HG03045 (cell line): ENCODE results near the gene MTHFSD.
A peak's percentile ranks its signal among the peaks of the same experiment; 100 is the strongest.

Source experiments
- ATAC-seq: cut with Tn5 transposase; IDR thresholded peaks from one replicate; pipeline ENCODE4 v1.9.1; 2021; ENCODE audit warnings: mild to moderate bottlenecking, moderate library complexity; ENCODE audit not compliant: unreplicated experiment

Gene MTHFSD

DNA sequence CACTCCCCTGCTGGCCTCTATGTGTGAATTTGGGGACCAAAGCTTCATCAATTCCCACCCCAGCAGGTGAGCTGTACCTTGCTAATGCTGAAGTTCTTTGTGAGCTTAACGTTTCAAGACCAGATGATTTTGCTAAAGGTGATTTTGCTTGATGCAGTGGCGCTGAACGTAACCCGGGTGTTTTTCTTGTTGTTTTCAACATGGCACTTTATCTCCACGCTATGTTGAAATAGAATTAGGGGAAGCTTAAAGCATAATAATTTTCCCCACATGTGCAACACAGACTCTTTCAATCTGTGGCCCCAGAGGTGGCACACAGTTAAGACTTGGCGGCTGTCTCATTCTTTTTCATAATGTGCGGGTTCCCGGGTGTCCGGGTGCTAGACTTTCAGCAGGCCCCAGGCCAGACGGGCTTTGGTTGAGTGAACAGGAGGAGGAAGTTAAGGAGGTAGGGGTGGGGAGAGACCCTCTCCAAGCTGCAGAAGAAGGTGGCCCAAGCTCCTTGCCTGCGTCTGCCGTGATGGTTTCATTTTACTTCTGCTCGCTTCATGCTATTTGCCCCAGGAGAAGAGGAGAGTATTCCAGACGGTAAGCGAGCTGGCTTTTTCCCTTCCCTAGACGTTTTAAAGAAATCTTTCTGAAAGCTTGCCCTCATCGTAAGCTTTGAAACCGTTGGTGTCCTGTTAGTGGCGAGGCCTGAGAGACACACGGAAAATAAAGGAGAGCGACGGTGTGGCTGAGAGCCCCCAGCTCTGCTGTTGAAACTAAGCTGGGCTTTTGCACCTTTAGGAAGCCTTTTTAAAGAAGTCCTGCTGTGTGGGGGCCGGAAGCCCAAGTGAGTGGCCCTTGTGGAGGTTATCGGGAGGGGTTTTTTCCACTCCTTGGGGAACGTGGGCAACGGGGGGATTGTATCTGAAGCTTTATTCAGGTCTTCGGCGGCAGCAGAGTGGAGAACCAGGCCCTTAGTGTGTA lies 15.8 kb upstream of the MTHFSD start:
- ATAC-seq, result no peak

DNA sequence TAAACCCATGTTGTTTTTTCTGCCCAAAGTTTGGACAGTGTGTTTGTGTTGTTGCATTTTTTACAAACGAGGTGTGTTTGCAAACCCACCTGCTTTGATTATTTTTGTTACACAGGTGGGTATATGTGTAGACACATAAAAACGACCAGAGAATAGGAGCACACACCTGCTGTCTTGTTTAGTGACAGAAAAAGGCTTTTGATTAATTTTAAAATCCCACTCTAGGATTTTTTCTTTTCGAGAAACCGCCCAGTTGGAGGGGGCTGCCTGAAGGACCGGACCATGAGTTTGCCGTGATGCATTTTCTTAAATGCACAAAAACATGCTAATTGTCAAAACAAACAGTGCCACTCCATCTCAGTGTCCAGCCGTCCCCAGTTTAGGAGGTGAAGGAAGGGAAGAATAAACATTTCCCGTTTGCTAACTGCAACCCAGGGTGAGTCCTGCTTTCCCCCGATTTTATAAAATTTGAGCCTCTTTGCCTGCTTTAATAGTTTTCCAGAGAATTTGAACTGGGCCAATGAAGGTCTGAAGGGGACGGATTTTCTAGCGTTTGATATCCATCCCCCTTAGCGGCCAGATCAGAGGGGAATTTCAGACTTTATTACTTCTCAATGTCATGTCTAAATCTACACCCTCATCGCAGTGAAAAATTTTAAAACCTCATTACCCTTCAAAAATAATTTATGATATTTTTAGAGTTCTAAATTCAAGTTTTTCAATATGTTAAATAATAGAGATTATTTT lies 14.8 kb upstream of the MTHFSD start:
- no peak for ATAC-seq

- no peak for ATAC-seq
These were observed 13.9 kb upstream of the MTHFSD start for GRCh38 chr16:86568677-86569623.

- ATAC-seq, result no peak
These were observed 12.9 kb upstream of the MTHFSD start for GRCh38 chr16:86567701-86568581.

- no peak for ATAC-seq
These were observed 12.1 kb upstream of the MTHFSD start for GRCh38 chr16:86566966-86567700.

- ATAC-seq, result no peak
These were observed 11.5 kb upstream of the MTHFSD start, which contains the start of gene FOXC2 for GRCh38 chr16:86566601-86566965. FOXC2 (plus strand) TSS chr16:86566829; CDS start chr16:86567336, 507 bp downstream.

GRCh38 chr16:86565644-86566511 lies 10.8 kb upstream of the MTHFSD start:
- ATAC-seq, result no peak

DNA sequence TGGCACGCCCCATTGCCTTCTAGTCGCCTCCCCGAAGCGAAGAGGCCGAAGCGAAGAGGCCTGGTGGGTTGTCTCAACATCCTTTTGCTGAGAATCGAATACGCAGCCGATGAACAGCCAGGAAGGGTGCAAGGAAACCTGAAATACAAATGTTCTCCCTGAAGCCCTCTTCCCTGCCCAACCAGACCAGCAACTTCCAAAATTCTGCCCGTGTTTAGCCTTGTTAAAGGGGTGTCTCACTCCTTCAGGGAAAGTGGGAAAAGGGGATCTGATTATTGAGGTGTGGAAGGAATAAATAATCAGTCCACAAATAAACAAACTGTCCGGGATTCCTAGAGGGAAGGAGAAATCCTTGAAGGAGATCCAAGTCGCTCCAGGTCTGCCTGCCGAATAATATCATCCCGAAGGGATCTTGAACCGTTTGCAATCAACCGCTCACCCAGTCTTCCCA lies 10.2 kb upstream of the MTHFSD start:
- ATAC-seq, result no peak

DNA sequence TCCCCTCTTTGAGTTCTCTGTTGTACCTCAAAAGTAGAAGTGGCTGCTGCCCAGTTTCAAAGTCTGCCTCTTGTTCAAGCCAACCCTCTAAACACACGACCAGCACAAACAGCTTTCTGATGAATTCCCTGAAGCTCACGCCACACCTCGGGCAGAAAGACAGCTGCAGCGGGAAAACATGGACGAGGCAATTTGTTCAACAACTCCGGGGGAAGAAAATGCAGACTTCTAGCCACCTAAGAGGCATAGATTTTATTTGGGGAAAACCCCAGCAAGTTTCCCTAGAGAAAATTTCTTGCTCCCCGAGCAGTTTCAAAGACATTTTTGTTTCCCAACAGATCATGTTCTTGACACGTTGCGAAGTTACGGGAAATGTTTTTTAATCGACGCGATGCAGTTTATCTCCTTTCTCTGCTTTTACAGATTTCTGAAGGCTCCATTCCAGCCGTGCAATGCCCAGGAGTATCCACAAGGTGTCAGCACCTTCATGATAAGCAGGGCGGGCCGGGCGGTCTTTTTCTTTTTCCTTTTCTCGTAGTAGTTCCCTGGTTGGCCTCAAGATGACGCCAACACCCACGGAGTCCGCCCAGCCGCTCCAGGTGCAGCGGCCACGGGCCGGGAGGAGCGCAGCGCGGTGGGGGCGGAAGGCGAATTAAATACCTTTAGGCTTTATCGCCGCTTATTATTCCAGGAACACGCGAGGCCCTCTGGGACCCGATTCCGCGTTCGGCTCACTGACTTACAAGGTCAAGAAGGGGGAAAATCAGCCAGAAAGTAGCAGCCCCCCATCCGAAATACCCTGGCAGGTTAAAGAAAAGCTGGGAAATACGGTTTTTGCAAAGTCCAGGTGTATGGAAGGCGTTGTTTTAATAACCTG lies 8.7 kb upstream of the MTHFSD start:
- peak; percentile 71 for ATAC-seq

- no peak for ATAC-seq
These were observed 7.3 kb upstream of the MTHFSD start for GRCh38 chr16:86562356-86562755.

DNA sequence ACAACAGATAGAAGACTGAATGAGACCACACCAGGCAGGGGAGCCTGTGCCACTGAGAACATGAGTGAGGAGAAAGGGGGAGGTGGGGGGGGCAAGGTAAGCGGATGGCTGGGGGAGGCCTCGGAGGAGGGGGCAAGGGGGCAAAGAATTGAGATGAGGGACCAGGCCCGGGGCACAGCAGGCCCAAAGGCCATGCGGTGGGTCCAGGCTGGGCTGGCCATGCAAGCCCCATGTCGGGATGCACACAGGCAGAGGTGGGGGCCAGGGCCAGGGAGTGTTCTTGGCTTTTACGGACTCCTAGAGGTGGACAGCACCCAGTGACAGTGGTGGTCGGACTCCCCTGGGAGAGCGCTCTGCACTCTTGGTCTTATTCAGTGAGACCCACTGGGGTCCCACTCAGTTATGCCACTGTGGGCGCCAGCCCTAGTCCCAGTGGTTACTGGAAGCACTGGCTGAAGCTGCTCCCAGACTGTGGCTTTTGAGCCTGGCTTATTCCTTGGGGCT lies 4.8 kb upstream of the MTHFSD start:
- ATAC-seq, result no peak

- no peak for ATAC-seq
These were observed 3.5 kb upstream of the MTHFSD start for GRCh38 chr16:86558355-86559193.

DNA sequence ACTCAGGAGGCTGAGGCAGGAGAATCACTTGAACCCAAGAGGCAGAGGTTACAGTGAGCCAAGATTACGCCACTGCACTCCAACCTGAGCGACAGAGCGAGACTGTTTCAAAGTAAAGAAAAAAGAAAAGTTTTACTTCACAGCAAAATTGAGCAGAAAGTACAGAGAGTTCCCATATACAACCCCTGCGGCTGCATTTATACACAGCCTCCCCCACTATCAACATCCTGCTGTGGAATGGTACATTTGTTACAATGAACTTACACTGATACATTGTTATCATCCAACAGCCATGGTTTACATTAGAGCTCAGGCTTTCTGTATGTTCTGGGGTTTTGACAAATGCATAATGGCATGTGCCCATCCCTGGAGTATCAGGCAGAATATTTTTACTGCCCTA lies 2.6 kb upstream of the MTHFSD start:
- no peak for ATAC-seq

- no peak for ATAC-seq
These were observed 1.5 kb upstream of the MTHFSD start for GRCh38 chr16:86556576-86556975.

GRCh38 chr16:86555704-86556075 lies 655 bp upstream of the MTHFSD start:
- ATAC-seq, result no peak

- ATAC-seq, result no peak
These were observed 477 bp downstream of the MTHFSD start for GRCh38 chr16:86554599-86554916.
